Hindlimb muscle (tissue), 1 donor: ENCODE measurements around the gene NKD2. TPM values are rescaled to one million over a fixed set of nuclear protein-coding genes. Genes with fewer than 3 reads are reported as not detected.
"Not testable (repeated sequence)": the region's sequence is repeated elsewhere in the genome, so short reads cannot be mapped to it uniquely, and the experiment has no call there.

Experiments
- DNase-seq: peaks from one replicate; pipeline ENCODE4 v3.0.0-alpha.2; 2013
- polyA plus RNA-seq: library from polyadenylated mRNA; unstranded; fragments of 120-200 nt; gene quantifications from one replicate; pipeline ENCODE4 v1.2.1, GENCODE V29; 2013; ENCODE audit not compliant: insufficient read length

NKD2 gene
- polyA plus RNA-seq, 1 donor: 3.6 TPM

DNA sequence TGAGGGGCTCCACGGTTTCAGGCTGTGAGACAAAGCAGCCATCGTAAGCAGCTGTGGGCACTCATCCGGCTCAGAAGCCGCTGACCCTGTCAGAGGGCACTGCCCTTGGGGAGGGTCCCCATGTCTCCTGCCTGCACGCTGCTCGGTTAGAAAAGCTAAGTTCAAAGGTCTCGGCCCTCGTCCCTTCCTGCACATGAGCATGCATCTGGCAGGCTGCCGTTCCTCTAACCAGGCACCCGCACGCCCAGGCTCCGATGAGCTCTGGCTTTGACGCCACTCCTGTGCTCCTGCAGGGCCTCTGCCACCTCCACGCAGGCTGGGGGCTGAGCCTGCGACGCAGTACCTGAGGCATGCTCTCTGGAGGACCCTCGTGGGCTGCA, 51.3 kb downstream of the NKD2 start:
- DNase-seq: no peak

DNA sequence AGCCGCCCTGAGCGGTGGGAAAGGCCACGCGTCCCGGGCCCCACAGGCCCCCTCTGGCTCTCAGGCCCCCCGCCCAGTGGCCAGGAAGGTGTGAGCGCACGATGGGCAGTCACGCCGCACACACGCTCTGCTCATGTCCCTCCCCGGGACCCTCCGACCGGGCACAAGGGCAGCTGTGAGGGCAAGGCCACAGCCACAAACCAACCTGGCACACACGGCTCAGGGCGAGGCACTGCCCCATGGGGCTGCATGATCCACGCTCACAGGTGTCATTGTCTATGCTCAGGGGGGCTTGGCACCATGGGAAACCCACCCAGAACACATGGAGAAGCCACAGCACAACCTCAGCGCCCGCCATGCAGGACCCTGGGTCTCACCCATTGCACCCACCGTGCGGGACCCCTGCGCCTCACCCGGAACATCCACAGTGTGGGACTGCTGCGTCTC, 52.0 kb downstream of the NKD2 start:
- no peak for DNase-seq

DNA sequence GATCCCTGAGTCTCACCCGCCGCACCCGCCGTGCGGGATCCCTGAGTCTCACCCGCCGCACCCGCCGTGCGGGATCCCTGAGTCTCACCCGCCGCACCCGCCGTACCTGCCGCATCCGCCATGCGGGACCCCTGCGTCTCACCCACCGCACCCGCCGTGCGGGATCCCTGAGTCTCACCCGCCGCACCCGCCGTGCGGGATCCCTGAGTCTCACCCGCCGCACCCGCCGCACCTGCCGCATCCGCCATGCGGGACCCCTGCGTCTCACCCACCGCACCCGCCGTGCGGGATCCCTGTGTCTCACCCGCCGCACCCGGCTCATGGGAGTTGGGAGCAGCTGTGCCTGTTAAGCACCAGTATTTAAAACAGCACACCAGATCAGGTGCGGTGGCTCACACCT, 52.7 kb downstream of the NKD2 start:
- DNase-seq: not testable (repeated sequence)

DNA sequence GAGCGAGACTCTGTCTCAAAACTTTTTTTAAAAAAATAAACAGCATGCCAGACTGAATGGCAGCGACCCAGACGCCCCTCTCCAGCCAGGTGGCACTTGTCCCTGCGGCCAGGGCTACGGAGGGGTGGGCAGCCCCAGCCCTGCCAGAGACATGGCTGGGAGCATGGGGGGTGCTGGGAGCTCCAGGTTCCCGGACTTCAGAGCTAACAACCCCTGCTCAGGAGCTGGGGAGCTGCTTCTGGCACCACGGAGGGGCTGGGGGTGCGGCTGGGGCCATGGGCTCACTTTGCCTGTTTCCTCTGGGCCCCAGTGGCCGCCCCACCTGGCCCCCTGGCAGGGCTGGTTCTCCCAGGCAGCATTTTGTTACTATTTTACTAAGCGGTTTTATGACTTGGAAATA, 53.3 kb downstream of the NKD2 start:
- DNase-seq: no peak

DNA sequence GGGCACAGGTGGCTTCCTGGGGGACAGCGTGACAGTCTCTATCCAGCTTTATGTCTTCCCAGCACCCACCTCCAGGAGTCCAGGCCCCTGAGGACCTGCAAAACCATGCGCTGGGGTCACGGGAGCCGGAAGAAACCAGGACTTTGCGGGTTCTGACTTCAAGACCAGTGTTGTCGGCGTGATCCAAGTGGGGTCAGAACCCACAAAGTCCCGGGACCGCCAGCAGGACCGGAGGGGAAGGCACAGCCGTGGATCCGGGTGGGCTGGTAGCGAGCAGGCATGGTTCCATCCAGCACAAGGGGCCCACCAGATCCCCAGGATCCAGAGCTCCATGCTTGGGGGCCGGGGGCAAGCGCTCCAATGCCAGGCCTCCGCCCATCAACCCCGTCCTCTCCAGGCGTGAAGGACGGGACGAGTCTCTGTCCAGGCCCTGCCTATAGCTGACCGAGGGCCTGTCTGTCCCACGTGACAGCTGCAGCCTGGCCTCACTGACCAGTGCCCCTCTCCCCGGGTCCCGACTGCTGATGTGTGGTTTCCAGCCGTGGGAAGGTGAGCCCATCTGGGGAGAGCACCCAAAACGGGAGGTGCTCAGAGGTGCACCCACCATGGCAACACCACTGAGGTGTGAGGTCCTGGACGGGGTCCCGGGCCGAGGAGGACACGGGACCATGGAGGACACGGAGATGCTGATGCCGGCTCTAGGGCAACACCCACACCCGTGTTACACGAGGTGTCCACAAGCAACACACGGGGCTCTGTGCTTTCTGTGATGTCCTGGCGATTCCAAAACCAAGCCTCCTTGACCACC, 54.4 kb downstream of the NKD2 start:
- DNase-seq: no peak

DNA sequence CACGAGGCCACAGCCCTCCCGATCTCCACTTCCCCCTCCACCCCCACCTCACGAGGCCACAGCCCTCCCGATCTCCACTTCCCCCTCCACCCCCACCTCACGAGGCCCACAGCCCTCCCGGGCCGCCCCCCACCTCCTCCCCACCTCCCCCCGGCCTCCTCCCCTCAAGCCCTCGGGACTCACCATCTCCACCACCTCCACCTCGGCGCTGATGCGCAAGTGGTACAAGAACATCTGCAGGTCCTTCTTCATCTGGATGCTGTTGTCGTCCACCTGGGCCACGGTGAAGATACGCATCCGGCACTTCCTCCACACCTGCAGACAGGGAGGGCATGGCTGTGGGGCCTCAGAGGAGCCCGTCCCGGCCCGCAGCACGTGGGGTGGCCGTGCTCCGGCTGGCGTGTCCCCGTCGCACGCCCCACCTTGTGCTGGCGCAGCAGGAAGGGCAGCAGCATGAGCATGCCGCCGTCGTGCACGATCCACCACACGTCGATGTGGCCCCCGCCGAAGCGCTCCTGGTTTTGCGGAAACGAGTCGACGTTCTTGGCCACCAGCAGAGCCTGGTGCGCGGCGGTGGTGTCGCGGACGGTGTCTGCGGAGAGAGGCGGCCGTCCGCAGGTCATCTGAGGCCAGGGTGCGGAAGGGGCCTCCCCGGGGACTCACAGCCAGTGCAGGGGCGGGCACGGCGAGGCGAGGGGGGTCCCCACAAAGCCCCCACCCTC, 55.2 kb downstream of the NKD2 start:
- no peak for DNase-seq

DNA sequence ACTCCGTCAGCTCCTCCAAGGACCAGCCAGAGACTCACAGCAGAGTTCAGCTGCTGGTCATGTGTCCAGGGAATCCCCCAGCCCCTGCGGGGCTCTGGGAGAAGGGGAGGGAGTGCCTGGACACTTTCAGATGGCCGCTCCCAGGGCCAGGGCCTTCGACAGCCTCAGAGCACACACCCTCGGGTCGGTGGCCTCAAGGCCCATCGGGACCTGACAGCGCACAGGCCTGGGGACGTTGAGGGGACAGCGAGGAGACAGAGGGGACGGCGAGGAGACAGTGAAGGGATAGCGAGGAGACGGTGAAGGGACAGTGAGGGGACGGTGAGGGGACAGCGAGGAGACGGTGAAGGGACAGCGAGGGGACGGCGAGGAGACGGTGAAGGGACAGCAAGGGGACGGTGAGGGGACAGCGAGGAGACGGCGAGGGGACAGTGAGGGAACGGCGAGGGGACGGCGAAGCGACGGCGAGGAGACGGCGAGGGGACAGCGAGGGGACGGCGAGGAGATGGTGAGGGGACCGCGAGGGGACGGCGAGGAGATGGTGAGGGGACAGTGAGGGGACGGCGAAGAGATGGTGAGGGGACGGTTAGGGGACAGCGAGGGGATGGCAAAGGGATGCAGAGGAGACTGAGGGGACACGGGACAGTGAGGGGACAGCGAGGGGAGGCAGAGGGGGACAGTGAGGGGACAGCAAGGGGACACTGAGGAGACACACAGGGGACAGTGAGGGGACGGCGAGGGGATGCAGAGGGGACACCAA, 56.0 kb downstream of the NKD2 start:
- no peak for DNase-seq

DNA sequence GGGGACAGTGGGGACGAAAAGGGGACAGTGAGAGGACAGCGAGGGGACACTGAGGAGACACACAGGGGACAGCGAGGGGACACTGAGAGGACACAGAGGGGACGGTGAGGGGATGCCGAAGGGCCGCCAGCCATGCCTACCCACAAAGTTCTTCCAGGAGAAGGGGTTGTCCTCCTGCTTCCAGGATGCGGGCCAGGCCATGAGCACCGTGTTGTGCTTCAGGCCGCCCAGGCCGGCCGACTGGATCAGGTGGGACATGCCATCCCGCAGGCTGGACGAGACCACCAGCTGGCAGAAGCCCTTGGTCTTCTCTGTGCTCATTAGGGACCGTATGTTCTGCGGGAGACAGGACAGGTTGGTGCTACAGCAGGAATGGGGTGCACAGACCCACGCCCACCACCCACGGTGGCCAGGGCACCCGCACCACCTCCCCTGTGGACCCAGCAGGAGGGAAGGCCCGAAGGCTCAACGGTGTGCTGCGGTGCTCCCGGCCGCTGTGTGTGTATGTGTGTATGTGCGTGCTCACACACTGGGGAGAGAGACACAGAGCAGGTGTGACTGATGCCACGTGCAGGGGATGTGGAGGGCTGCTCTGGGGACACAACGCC, 56.6 kb downstream of the NKD2 start:
- DNase-seq: no peak

DNA sequence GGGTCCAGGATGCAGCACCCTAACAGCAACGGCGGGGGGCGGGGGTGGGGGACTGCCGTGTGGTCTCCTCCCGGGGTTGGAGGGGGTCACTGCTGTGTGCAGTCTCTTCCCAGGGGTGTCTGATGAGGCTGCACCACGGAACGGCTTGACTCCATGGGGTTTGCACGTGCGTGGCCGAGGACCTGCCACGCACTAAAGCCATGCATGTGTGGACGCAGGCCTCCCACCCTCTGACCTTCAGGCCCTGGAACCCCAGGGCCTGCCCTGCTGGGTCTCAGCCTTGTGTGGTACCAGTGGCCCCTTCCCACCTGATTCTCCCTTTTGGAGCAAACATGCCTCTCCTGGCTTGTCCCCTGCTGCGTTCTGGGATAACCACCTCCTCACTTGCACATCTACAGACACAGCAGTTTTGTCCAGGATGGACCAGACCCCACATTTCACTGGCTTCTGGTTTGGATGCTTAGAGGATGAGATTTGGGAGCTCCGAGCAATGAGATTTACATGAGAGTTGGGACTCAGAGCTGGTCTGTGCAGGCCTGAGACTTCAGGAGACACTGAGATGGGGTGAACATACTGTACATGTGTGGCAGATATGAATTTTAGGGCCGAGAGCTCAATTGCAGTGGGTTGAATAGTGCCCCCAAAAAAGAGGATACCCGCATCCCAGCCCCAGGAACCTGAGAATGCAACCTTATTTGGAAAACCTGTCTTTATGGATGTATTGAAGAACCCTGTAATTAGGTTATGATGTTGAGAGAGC, 57.5 kb downstream of the NKD2 start:
- DNase-seq: no peak

DNA sequence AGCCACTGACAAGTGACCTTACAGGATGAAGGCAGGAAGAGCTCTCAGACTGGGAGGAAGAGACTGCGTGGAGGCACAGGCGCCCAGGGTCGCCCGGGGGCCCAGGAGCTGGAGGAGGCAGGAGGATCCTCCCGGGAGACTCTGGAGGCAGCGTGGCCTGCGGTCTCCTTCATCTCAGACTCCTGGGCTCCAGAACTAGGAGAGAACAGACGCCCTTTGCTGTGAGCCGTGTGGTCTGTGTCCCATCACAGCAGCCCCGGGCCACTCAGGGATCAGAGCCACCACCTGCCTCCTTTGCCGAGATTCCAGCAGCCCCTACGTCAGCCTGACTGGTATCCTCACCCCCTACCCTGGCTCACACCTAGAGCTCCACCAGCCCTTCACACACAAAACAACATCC, 58.1 kb downstream of the NKD2 start:
- DNase-seq: no peak

DNA sequence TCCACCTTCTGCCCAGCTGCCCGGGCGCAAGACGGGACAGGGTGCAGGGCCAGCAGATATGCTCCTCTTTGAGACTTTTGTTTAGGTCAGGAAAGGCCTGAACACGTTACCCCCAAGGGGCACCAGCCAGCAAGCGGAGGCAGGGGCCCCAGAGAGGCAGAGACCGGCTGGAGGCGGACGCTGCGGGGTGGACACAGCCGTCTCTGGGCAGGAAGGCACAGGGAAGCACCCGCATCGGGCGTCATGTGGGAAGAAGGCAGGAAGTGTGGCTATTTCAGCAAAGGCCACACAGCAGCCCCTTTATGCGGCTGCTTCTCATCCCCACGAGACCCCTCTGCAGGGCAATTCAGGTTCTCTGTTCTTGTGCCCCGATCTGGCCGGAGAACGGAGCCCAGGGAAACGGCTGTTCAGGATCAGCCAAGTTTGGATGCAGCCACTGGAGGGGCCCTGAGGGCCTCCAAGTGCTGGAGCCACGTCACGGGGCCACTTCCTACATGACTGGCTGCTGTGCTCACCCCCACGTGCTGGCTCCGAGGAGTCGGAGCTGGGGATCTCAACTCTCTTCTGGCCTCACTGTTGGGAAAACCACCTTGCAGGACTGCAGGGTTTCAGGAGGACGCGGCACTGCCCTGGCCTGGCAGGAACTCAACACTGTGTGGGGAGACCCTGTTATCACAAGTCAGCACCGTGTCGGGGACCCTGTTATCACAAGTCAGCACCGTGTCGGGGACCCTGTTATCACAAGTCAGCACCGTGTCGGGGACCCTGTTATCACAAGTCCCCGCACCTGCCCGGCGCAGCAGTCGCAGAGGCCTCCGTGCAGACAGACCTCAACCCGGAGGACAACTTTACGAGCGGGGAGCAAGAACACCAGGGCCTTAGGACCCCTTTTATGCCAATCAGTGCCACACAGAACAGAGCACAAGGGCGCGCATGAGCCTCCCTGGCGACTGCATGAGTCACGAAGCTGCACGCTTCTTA, 58.8 kb downstream of the NKD2 start:
- no peak for DNase-seq

DNA sequence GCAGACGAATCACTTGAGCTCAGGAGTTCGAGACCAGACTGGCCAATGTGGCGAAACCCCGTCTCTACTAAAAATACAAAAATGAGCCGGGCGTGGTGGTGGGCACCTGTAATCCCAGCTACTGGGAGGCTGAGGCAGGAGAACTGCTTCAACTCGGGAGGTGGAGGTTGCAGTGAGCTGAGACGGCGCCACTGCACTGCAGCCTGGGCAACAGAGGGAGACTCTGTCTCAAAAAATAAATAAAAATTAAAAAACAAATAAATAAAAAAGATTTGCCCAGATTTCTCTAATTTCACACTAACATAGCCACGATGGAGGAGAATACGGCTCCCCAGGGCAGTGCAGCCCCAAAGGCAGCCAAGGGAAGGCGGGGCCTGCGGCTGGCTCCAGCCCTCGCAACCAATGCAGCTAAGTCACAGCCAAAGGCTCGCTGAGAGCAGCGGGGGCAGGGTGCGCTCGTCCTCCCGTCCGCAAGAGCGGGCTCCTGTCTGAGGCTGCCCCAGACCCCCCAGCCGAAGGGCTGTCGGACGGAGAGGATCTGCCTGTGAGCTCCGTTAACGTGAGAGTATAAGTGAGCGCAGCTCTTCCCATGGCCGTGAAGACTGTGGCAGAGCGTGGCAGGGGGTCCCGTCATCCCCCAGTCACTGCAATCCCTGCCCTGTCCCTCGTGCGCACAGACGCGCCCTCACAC, 59.7 kb downstream of the NKD2 start:
- DNase-seq: no peak

DNA sequence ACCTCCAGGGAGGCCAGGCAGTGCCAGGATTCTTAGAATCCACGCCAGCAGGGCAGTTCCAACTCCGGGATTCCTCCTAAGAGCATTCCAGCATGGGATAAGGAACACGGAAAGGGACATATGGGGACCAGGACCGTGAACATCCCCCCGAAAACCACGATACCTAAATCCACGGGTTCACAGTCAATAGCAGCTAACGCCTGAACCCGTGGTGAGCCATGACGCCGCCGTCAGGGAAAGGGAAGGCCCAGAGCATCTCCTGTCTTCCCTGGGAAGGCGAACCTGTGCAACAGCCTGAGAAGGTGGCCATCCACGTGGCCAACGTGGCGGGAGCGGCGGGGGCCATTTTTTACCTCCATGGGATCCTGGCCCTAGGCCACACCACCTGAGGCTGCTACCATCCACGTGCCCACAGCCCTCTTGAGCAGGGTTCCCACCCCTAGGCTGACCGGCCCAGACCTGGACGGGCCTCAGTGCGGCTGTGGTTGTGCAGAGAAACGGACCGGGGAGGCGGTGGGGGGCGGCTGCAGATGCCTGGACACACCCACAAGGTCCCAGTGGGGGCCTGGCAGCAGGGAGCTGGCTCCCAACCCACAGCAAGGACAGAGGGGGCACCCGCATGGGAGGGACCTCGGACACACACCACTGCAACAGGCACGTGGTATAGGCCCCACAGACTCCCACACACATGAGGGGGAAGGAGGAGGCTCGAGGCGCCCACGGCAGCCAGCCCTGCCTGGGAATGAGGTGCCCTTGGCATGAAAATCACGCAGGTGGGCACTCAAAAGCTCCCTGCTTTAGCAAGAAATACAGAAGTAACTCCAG, 60.5 kb downstream of the NKD2 start:
- no peak for DNase-seq

DNA sequence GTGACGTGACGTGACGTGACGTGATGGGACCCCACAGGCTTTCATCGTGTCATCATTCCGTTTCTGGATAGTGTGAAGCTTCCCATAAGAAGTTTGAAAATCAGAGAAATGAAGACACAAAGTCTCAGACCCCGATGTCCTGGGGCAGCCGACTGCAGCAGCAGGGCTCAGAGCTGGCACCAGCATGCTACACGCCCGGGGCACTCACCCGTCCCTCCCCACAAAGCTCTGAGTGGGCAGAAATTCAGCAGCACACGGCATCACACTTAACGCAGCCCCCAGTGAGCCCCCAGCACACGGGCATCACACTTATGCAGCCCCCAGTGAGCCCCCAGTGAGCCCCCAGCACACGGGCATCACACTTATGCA, 61.1 kb downstream of the NKD2 start:
- DNase-seq: no peak

DNA sequence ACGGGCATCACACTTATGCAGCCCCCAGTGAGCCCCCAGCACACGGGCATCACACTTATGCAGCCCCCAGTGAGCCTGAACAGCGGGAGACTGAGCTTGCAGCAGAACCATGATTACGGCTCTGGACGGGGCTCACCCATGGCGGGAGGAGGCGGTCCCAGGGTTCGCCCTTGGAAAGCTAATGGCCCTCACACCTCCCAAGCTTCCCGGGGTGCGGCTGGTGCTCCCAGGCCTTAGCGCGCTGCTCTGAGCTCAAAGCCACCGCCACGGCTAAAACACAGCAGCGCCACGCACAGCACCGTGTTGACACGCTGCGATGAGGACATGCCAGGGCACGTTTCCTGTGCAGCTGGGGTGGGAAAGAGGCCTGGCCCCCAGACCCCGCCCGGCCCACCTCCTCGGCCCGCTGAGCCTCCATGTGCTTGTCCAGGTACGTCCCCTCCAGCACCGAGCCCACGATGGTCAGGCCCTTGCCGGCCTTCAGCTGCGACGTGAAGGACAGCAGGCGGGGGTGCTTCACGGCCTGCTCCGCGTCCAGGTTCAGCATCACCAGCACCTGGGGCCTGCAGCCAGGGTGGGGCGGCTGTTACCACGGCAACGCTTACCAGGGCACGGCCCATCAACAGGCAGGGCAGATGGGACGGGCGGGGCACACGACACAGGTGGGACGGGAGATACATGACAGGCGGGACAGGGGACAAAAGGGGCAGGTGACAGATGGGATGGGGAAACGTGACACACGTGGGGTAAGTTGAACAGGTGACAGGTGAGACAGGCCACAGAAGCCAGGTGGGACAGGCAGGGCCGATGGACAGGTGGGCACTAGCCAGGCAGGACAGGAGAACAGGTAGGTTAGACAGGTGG, 64.9 kb downstream of the NKD2 start:
- no peak for DNase-seq

DNA sequence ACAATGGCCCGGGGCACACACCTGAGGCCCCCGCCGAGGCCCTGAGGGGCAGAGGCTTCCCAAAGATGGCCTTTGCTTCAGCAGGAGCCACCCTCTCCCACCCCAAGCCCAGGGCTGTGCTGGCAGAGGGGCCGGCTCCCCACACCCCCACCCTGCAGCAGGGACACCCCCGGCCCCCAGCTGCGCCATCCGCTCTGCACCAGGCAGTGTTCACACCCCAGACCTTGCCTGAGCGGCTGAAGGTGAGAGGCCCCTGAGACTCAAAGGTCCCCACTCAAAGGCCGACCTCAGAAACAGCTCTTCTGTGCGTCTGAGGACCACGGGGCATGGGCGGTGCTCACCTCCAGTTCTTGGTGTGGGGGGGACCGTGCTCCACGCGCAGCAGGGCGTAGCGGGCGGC, 65.6 kb downstream of the NKD2 start:
- DNase-seq: no peak

DNA sequence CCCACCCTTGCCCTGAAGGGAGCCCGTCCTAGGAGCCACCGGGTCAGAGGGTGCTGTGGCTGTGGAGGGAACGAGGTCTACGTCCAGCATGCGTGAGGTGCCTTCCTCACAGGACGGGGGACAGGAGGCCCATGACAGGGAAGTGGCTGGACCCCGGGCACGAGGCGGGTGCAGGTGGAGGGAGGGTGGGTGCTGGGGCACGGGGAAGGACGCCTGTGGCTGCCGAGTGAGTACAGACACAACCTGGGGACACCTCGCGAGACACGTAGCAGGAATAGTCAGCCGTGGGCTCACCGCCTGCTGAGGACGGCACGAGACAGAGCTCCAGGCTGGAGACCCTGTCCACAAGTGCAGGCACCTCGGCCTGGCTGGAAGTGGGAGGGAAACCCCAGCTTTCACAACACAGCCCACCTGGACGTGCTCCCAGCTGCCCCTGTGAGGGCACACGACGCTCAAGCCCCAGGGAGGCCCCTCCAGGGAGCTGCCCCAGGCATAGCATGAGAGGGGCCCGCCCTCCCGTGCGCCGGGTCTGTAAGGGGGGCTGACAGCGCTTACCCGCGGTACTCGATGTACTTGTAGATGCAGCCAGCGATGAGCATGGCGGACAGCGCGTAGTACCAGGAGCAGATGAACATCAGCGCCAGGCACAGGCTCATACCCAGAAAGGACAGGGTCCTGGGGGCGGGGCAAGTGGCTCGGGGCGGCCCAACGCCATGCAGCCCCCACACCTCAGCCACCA, 66.4 kb downstream of the NKD2 start:
- DNase-seq: no peak

DNA sequence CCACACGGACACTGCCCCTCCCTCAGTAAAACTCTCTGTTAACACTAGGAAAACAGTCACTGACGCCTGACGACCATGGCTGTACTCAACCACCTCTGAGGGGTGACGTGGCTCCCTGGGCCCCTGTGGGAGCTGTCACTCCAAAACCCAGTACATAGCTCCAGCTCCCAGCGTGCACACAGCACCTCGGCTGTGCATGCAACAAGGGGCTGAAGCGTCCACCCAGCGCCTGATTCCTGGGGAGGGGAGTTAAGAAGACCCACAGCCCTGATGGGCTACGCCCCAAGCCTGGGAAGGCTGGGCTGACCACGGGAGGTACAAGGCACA, 66.9 kb downstream of the NKD2 start:
- no peak for DNase-seq
